ENCODE measurements around the gene BUD23. TPM values are rescaled to one million over a fixed set of nuclear protein-coding genes. Genes with fewer than 3 reads are reported as not detected.

The BUD23 gene
- total RNA-seq, 3 donors from 2014 or later, result 39.5 to 49.8 (median 41.0) TPM

- no peak overlapping the region for H3K4me3 ChIP-seq
- DNase-seq (ENCODE audit: low spot score in 2 of 2), result no peak
- no peak overlapping the region for H3K27ac ChIP-seq
- TF ChIP-seq, protein P1, sequence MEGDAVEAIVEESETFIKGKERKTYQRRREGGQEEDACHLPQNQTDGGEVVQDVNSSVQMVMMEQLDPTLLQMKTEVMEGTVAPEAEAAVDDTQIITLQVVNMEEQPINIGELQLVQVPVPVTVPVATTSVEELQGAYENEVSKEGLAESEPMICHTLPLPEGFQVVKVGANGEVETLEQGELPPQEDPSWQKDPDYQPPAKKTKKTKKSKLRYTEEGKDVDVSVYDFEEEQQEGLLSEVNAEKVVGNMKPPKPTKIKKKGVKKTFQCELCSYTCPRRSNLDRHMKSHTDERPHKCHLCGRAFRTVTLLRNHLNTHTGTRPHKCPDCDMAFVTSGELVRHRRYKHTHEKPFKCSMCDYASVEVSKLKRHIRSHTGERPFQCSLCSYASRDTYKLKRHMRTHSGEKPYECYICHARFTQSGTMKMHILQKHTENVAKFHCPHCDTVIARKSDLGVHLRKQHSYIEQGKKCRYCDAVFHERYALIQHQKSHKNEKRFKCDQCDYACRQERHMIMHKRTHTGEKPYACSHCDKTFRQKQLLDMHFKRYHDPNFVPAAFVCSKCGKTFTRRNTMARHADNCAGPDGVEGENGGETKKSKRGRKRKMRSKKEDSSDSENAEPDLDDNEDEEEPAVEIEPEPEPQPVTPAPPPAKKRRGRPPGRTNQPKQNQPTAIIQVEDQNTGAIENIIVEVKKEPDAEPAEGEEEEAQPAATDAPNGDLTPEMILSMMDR (IDR thresholded peaks at IDR 0.05), result no peak
- TF ChIP-seq POLR2A (IDR thresholded peaks at IDR 0.05), result no peak
- TF ChIP-seq POLR2AphosphoS5 (IDR thresholded peaks at IDR 0.05), result no peak
- H3K27me3 ChIP-seq, result no peaks in the 10 kb centered on the region
- H3K4me1 ChIP-seq, result peaks cover 0 to 2% of the 10 kb centered on the region in 2 donors
- H3K9me3 ChIP-seq, result no peaks in the 10 kb centered on the region
- H3K36me3 ChIP-seq, result no peaks in the 10 kb centered on the region
- intact Hi-C loops (cut with DNase I; ENCODE audit: low total_unique reads), result loop anchor here (10.0 kb wide), 1 partner anchor 119 kb away; no protein-coding TSS in a partner anchor
Measured at GRCh38 chr7:73723813-73724212, 40.4 kb downstream of the BUD23 start.

GRCh38 chr7:73726083-73726466 is 42.7 kb downstream of the BUD23 start:
- Histone ChIP-seq H3K27me3 (no peaks in the 10 kb centered on the region), H3K4me1 (no peaks in the 10 kb centered on the region), H3K4me3 (no peak overlapping the region), H3K9me3 (no peaks in the 10 kb centered on the region), H3K27ac (no peak overlapping the region), H3K36me3 (no peaks in the 10 kb centered on the region)
- DNase-seq (ENCODE audit: low spot score in 2 of 2), result no peak
- intact Hi-C loops (cut with DNase I; ENCODE audit: low total_unique reads), result loop anchor here (10.0 kb wide), 1 partner anchor 121 kb away; no protein-coding TSS in a partner anchor
- TF ChIP-seq POLR2A (IDR thresholded peaks at IDR 0.05) (no peak), POLR2AphosphoS5 (IDR thresholded peaks at IDR 0.05) (no peak)
- TF ChIP-seq, protein P1 (IDR thresholded peaks at IDR 0.05), result no peak

- intact Hi-C loops (cut with DNase I; ENCODE audit: low total_unique reads), result loop anchor here (10.0 kb wide), 1 partner anchor 123 kb away; no protein-coding TSS in a partner anchor
- H3K27me3 ChIP-seq, result no peaks in the 10 kb centered on the region
- no peaks in the 10 kb centered on the region for H3K36me3 ChIP-seq
- no peaks in the 10 kb centered on the region for H3K4me1 ChIP-seq
- no peak overlapping the region for H3K27ac ChIP-seq
- TF ChIP-seq POLR2AphosphoS5 (IDR thresholded peaks at IDR 0.05), result no peak
- no peak for TF ChIP-seq POLR2A (IDR thresholded peaks at IDR 0.05)
- TF ChIP-seq, protein P1 (IDR thresholded peaks at IDR 0.05), result no peak
- no peaks in the 10 kb centered on the region for H3K9me3 ChIP-seq
- DNase-seq (ENCODE audit: low spot score in 2 of 2), result no peak
- H3K4me3 ChIP-seq, result no peak overlapping the region
Measured at GRCh38 chr7:73727952-73728351, 44.6 kb downstream of the BUD23 start.

DNA sequence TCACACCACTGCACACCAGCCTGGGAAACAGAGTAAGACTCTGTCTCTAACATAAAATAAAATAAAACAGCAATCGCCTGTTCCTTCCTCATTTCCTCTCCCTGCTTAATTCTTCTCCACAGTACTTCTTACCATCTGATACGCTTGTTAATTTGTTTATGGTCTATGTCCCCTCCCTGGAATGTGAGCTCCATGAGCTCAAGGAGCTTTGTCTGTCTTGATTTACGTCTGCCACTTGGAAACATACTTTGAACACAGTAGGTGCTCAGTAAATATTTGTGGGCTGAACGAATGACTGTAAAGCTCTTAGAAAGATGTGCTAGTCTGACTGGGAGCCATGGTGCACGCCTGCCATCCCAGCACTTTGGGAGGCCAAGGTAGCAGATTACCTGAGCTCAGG is 45.2 kb downstream of the BUD23 start:
- no peak overlapping the region for H3K4me3 ChIP-seq
- H3K36me3 ChIP-seq, result no peaks in the 10 kb centered on the region
- no peak overlapping the region for H3K27ac ChIP-seq
- TF ChIP-seq POLR2A (IDR thresholded peaks at IDR 0.05) (no peak), POLR2AphosphoS5 (IDR thresholded peaks at IDR 0.05) (no peak)
- TF ChIP-seq, protein P1 (IDR thresholded peaks at IDR 0.05), result no peak
- no peaks in the 10 kb centered on the region for H3K27me3 ChIP-seq
- H3K9me3 ChIP-seq, result no peaks in the 10 kb centered on the region
- intact Hi-C loops (cut with DNase I; ENCODE audit: low total_unique reads), result loop anchor here (10.0 kb wide), 1 partner anchor 124 kb away; no protein-coding TSS in a partner anchor
- no peak for DNase-seq (ENCODE audit: low spot score in 2 of 2)
- H3K4me1 ChIP-seq, result no peaks in the 10 kb centered on the region

GRCh38 chr7:73730485-73730884 is 47.1 kb downstream of the BUD23 start:
- Histone ChIP-seq H3K27me3 (no peaks in the 10 kb centered on the region), H3K36me3 (no peaks in the 10 kb centered on the region), H3K9me3 (no peaks in the 10 kb centered on the region), H3K4me3 (no peak overlapping the region), H3K27ac (no peak overlapping the region), H3K4me1 (no peaks in the 10 kb centered on the region)
- intact Hi-C loops (cut with DNase I; ENCODE audit: low total_unique reads), result no loop called here
- TF ChIP-seq POLR2AphosphoS5 (IDR thresholded peaks at IDR 0.05) (no peak), POLR2A (IDR thresholded peaks at IDR 0.05) (no peak)
- TF ChIP-seq, protein P1 (IDR thresholded peaks at IDR 0.05), result no peak
- no peak for DNase-seq (ENCODE audit: low spot score in 2 of 2)

Measured in breast epithelium (tissue), 4 donors.